ENCODE data around the gene NBAS.

GRCh38 chr2:15591692-15592463 is 30.7 kb upstream of the NBAS start, which contains the start of gene DDX1:
- TF ChIP-seq POLR2AphosphoS5 (IDR thresholded peaks at IDR 0.05), result peak; percentile 96
- no peak for TF ChIP-seq EZH2 (IDR thresholded peaks at IDR 0.05; ENCODE audit: borderline replicate concordance, insufficient read depth, low read length, poor library complexity, severe bottlenecking)

All from neural cell (in vitro differentiated cells).